GM23338 (cell line): ENCODE measurements around the gene MACROD1.

ENCODE experiments used
- CREB1 ChIP-seq: fragments of 250-450 bp; sonication (Bioruptor Pico); IDR thresholded peaks from 2 replicates; pipeline ENCODE4 v1.5.0; 2020; ENCODE audit warnings: low read depth, mild to moderate bottlenecking, moderate library complexity
- EZH2 ChIP-seq: fragments of 200-600 bp; sonication (generic); IDR thresholded peaks from one replicate; pipeline ENCODE4 v1.8.0; 2017; ENCODE audit warnings: antibody characterized with exemption, mild to moderate bottlenecking, low read depth; ENCODE audit not compliant: unreplicated experiment
- EZH2phosphoT487 ChIP-seq: fragments of 200-600 bp; sonication (generic); IDR thresholded peaks from one replicate; pipeline ENCODE4 v1.8.1; 2018; ENCODE audit warnings: antibody characterized with exemption; ENCODE audit not compliant: unreplicated experiment
- JUNB ChIP-seq: IDR thresholded peaks from one replicate; pipeline ENCODE4 v1.6.1; 2016; ENCODE audit warnings: antibody characterized with exemption; ENCODE audit not compliant: unreplicated experiment
- NANOG ChIP-seq: IDR thresholded peaks from 2 replicates; pipeline ENCODE4 v1.6.1; 2016; ENCODE audit warnings: antibody characterized with exemption, borderline replicate concordance
- POLR2AphosphoS5 ChIP-seq: IDR thresholded peaks from 2 replicates; pipeline ENCODE4 v1.6.1; 2016; ENCODE audit warnings: antibody characterized with exemption, low read depth
- STAT1 ChIP-seq: IDR thresholded peaks from one replicate; pipeline ENCODE4 v1.6.1; 2016; ENCODE audit warnings: antibody characterized with exemption; ENCODE audit not compliant: unreplicated experiment
- ZNF462 ChIP-seq: fragments of 250-450 bp; sonication (Bioruptor Pico); IDR thresholded peaks from 2 replicates; pipeline ENCODE4 v1.5.0; 2020; ENCODE audit warnings: mild to moderate bottlenecking, moderate library complexity
- TF ChIP-seq, protein P1 (sequence below), 2 experiments: fragments of 200-600 bp in 1 of 2; sonication (generic) in 1 of 2; conservative IDR thresholded peaks; 2 replicates each; pipeline versions ENCODE4 v1.5.1 to v1.6.1; 2016 to 2017; ENCODE audit warnings: antibody characterized with exemption in 2 of 2, low read depth in 2 of 2, mild to moderate bottlenecking in 2 of 2, moderate library complexity in 1 of 2
- TF ChIP-seq, protein P2 (sequence below): IDR thresholded peaks from one replicate; pipeline ENCODE4 v1.6.1; 2018; ENCODE audit warnings: antibody characterized with exemption; ENCODE audit not compliant: unreplicated experiment

- TF ChIP-seq, protein P1, sequence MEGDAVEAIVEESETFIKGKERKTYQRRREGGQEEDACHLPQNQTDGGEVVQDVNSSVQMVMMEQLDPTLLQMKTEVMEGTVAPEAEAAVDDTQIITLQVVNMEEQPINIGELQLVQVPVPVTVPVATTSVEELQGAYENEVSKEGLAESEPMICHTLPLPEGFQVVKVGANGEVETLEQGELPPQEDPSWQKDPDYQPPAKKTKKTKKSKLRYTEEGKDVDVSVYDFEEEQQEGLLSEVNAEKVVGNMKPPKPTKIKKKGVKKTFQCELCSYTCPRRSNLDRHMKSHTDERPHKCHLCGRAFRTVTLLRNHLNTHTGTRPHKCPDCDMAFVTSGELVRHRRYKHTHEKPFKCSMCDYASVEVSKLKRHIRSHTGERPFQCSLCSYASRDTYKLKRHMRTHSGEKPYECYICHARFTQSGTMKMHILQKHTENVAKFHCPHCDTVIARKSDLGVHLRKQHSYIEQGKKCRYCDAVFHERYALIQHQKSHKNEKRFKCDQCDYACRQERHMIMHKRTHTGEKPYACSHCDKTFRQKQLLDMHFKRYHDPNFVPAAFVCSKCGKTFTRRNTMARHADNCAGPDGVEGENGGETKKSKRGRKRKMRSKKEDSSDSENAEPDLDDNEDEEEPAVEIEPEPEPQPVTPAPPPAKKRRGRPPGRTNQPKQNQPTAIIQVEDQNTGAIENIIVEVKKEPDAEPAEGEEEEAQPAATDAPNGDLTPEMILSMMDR (conservative IDR thresholded peaks at IDR 0.05; ENCODE audit: low read depth in 2 of 2): no peak
- TF ChIP-seq POLR2AphosphoS5: no peak
- TF ChIP-seq EZH2: no peak
- TF ChIP-seq EZH2phosphoT487: no peak
- no peak for TF ChIP-seq CREB1
- no peak for TF ChIP-seq STAT1
- no peak for TF ChIP-seq JUNB
- TF ChIP-seq, protein P2, sequence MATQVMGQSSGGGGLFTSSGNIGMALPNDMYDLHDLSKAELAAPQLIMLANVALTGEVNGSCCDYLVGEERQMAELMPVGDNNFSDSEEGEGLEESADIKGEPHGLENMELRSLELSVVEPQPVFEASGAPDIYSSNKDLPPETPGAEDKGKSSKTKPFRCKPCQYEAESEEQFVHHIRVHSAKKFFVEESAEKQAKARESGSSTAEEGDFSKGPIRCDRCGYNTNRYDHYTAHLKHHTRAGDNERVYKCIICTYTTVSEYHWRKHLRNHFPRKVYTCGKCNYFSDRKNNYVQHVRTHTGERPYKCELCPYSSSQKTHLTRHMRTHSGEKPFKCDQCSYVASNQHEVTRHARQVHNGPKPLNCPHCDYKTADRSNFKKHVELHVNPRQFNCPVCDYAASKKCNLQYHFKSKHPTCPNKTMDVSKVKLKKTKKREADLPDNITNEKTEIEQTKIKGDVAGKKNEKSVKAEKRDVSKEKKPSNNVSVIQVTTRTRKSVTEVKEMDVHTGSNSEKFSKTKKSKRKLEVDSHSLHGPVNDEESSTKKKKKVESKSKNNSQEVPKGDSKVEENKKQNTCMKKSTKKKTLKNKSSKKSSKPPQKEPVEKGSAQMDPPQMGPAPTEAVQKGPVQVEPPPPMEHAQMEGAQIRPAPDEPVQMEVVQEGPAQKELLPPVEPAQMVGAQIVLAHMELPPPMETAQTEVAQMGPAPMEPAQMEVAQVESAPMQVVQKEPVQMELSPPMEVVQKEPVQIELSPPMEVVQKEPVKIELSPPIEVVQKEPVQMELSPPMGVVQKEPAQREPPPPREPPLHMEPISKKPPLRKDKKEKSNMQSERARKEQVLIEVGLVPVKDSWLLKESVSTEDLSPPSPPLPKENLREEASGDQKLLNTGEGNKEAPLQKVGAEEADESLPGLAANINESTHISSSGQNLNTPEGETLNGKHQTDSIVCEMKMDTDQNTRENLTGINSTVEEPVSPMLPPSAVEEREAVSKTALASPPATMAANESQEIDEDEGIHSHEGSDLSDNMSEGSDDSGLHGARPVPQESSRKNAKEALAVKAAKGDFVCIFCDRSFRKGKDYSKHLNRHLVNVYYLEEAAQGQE: no peak
- TF ChIP-seq ZNF462: no peak
- TF ChIP-seq NANOG: no peak
Observed at GRCh38 chr11:64051297-64051696, 114.6 kb downstream of the MACROD1 start.
